ENCODE results near the gene CR1L. TPM values are rescaled to one million over a fixed set of nuclear protein-coding genes. Genes with fewer than 3 reads are reported as not detected.
"Not testable (repeated sequence)": the region's sequence is repeated elsewhere in the genome, so short reads cannot be mapped to it uniquely, and the experiment has no call there.

The CR1L gene
- total RNA-seq, 1 experiment from 2014 or later = 13.7 TPM

GRCh38 chr1:207728200-207728858, 83.4 kb downstream of the CR1L start:
- Mint-ChIP-seq H3K9me3 (peaks cover 32% of the 10 kb centered on the region), H3K36me3 (peaks cover 37% of the 10 kb centered on the region)
- DNase-seq (ENCODE audit: low spot score); ATAC-seq; H3K27me3 Mint-ChIP-seq (ENCODE audit: low read depth); CTCF ChIA-PET; H3K27ac Mint-ChIP-seq; H3K4me1 Mint-ChIP-seq; H3K4me3 Mint-ChIP-seq; POLR2A ChIA-PET: not testable (repeated sequence)

- H3K27me3 Mint-ChIP-seq (ENCODE audit: low read depth); CTCF ChIA-PET; DNase-seq (ENCODE audit: low spot score); POLR2A ChIA-PET; H3K27ac Mint-ChIP-seq; ATAC-seq; H3K4me3 Mint-ChIP-seq: not testable (repeated sequence)
- H3K36me3 Mint-ChIP-seq = peaks cover 27% of the 10 kb centered on the region
- peaks cover 12% of the 10 kb centered on the region for H3K4me1 Mint-ChIP-seq
- peaks cover 27% of the 10 kb centered on the region for H3K9me3 Mint-ChIP-seq
These were observed 92.7 kb downstream of the CR1L start for GRCh38 chr1:207737503-207738157.

GRCh38 chr1:207738158-207738659, 93.3 kb downstream of the CR1L start:
- Mint-ChIP-seq H3K9me3 (peaks cover 27% of the 10 kb centered on the region), H3K4me1 (peaks cover 12% of the 10 kb centered on the region), H3K36me3 (peaks cover 27% of the 10 kb centered on the region)
- ATAC-seq; DNase-seq (ENCODE audit: low spot score); H3K27me3 Mint-ChIP-seq (ENCODE audit: low read depth); H3K27ac Mint-ChIP-seq; H3K4me3 Mint-ChIP-seq; POLR2A ChIA-PET: not testable (repeated sequence)
- CTCF ChIA-PET = interaction anchor here (1.1 kb wide), 1 partner anchor 131 kb away, joined by 3 read pairs; no protein-coding TSS in a partner anchor

DNA sequence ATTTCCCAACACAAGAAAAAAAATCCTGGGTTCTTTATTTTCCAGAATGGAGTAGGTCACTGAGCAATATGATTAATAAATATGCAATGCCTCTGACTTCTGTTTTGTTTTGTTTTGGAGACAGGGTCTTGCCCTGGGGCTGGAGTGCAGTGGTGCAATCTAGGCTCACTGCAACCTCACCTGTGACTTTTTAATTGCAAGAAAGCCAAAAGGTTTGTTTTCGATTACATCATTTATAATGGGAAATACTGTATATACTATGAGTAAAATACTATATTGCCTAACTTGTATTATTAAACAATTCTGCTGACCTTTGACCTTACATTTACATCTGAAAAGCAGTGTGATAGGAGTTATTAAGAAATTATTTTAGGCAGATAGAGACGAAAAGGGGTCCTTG, 95.3 kb downstream of the CR1L start:
- Mint-ChIP-seq H3K4me1 (peaks cover 16% of the 10 kb centered on the region), H3K36me3 (peaks cover 22% of the 10 kb centered on the region), H3K4me3 (no peak overlapping the region), H3K27me3 (ENCODE audit: low read depth) (peaks cover 6% of the 10 kb centered on the region), H3K27ac (no peak overlapping the region), H3K9me3 (peaks cover 27% of the 10 kb centered on the region)
- ChIA-PET POLR2A (no interaction called here), CTCF (interaction anchor here (0.7 kb wide), 1 partner anchor 35 kb away, joined by 3 read pairs; no protein-coding TSS in a partner anchor)
- DNase-seq (ENCODE audit: low spot score) (no peak), ATAC-seq (no peak)
- TF ChIP-seq, protein P1, sequence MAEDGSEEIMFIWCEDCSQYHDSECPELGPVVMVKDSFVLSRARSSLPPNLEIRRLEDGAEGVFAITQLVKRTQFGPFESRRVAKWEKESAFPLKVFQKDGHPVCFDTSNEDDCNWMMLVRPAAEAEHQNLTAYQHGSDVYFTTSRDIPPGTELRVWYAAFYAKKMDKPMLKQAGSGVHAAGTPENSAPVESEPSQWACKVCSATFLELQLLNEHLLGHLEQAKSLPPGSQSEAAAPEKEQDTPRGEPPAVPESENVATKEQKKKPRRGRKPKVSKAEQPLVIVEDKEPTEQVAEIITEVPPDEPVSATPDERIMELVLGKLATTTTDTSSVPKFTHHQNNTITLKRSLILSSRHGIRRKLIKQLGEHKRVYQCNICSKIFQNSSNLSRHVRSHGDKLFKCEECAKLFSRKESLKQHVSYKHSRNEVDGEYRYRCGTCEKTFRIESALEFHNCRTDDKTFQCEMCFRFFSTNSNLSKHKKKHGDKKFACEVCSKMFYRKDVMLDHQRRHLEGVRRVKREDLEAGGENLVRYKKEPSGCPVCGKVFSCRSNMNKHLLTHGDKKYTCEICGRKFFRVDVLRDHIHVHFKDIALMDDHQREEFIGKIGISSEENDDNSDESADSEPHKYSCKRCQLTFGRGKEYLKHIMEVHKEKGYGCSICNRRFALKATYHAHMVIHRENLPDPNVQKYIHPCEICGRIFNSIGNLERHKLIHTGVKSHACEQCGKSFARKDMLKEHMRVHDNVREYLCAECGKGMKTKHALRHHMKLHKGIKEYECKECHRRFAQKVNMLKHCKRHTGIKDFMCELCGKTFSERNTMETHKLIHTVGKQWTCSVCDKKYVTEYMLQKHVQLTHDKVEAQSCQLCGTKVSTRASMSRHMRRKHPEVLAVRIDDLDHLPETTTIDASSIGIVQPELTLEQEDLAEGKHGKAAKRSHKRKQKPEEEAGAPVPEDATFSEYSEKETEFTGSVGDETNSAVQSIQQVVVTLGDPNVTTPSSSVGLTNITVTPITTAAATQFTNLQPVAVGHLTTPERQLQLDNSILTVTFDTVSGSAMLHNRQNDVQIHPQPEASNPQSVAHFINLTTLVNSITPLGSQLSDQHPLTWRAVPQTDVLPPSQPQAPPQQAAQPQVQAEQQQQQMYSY (CRISPR knock-in tag; IDR thresholded peaks at IDR 0.05) = no peak
- TF ChIP-seq MYBL2 (CRISPR knock-in tag; IDR thresholded peaks at IDR 0.05) (no peak), GABPB1 (CRISPR knock-in tag; IDR thresholded peaks at IDR 0.05) (no peak), USF2 (CRISPR knock-in tag; IDR thresholded peaks at IDR 0.05) (no peak), ZSCAN18 (CRISPR knock-in tag; IDR thresholded peaks at IDR 0.05) (no peak), ZNF416 (CRISPR knock-in tag; IDR thresholded peaks at IDR 0.05) (no peak), PRRX2 (CRISPR knock-in tag; IDR thresholded peaks at IDR 0.05) (no peak), ZNF671 (CRISPR knock-in tag; IDR thresholded peaks at IDR 0.05) (no peak), ZNF423 (CRISPR knock-in tag; IDR thresholded peaks at IDR 0.05) (no peak), SMAD4 (CRISPR knock-in tag; IDR thresholded peaks at IDR 0.05) (no peak), SP1 (CRISPR knock-in tag; conservative IDR thresholded peaks at IDR 0.05) (no peak), ATF1 (CRISPR knock-in tag; IDR thresholded peaks at IDR 0.05) (no peak), E2F1 (CRISPR knock-in tag; IDR thresholded peaks at IDR 0.05) (no peak)
- TF ChIP-seq, protein P2, sequence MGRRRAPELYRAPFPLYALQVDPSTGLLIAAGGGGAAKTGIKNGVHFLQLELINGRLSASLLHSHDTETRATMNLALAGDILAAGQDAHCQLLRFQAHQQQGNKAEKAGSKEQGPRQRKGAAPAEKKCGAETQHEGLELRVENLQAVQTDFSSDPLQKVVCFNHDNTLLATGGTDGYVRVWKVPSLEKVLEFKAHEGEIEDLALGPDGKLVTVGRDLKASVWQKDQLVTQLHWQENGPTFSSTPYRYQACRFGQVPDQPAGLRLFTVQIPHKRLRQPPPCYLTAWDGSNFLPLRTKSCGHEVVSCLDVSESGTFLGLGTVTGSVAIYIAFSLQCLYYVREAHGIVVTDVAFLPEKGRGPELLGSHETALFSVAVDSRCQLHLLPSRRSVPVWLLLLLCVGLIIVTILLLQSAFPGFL (CRISPR knock-in tag; IDR thresholded peaks at IDR 0.05; ENCODE audit: borderline replicate concordance) = no peak
- TF ChIP-seq, protein P3, sequence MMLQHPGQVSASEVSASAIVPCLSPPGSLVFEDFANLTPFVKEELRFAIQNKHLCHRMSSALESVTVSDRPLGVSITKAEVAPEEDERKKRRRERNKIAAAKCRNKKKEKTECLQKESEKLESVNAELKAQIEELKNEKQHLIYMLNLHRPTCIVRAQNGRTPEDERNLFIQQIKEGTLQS (CRISPR knock-in tag; conservative IDR thresholded peaks at IDR 0.05) = no peak

All from WTC11 (cell line).